Colonic mucosa (tissue), 4 donors: ENCODE results near the gene TBC1D16. TPM values are rescaled to one million over a fixed set of nuclear protein-coding genes. Genes with fewer than 3 reads are reported as not detected.

Experiments used
- DNase-seq: peaks from one replicate; pipeline ENCODE4 v3.0.0-alpha.2; 2020
- H3K27ac ChIP-seq: fragments of 200-600 bp; one replicate; pipeline ENCODE4 v1.8.0; 2021
- H3K27me3 ChIP-seq: fragments of 200-600 bp; one replicate; pipeline ENCODE4 v1.8.0; 2021
- H3K36me3 ChIP-seq: fragments of 200-600 bp; one replicate; pipeline ENCODE4 v1.8.0; 2021
- H3K4me1 ChIP-seq: fragments of 200-600 bp; one replicate; pipeline ENCODE4 v1.8.0; 2021; ENCODE audit warnings: mild to moderate bottlenecking
- H3K4me3 ChIP-seq: fragments of 200-600 bp; one replicate; pipeline ENCODE4 v1.8.0; 2021
- H3K9ac ChIP-seq, 2 donors: one replicate each; pipeline ENCODE4 v1.7.0; 2013; ENCODE audit warnings: control low read depth in 2 of 2, low read depth in 2 of 2, low read length in 2 of 2
- H3K9me3 ChIP-seq: fragments of 200-600 bp; one replicate; pipeline ENCODE4 v1.8.0; 2021
- CTCF ChIP-seq: fragments of 200-600 bp; IDR thresholded peaks from one replicate; pipeline ENCODE4 v1.8.0; 2022; ENCODE audit warnings: antibody characterized with exemption, mild to moderate bottlenecking
- intact Hi-C: fragments of 100-400 bp; cut with DNase I; formaldehyde crosslinking; loops from one replicate; pipeline ENCODE4 v1.14.1; 2022
- total RNA-seq, 2 donors: library from RNA; stranded (reverse); fragmentation: NEBNext Ultra II Directional in 1 of 2; extraction: Animal tissue kit (Norgen Biotek cat#: 25700) in 1 of 2; gene quantifications; one replicate each; pipeline ENCODE4 v1.2.1, GENCODE V29; 2021
- donor health status: healthy.
- donor health status: DM: no; HTN: no; CAD: no.
- donor health status: DM: no; HTN: no; CAD: no.

TBC1D16 gene
- total RNA-seq, 2 donors from 2014 or later: 14.4 to 19.8 TPM

- H3K27me3 ChIP-seq: no peaks in the 10 kb centered on the region
- H3K9me3 ChIP-seq: no peaks in the 10 kb centered on the region
- peak overlapping the region in 1 of 2 donors; percentile 26 for H3K9ac ChIP-seq
- intact Hi-C loops: no loop called here
- peaks cover 11% of the 10 kb centered on the region for H3K4me1 ChIP-seq
- no peak overlapping the region for H3K4me3 ChIP-seq
- no peak overlapping the region for H3K27ac ChIP-seq
- no peaks in the 10 kb centered on the region for H3K36me3 ChIP-seq
- DNase-seq: no peak
- TF ChIP-seq CTCF: no peak
Observed at GRCh38 chr17:80002690-80003490, 32.8 kb downstream of the TBC1D16 start.

- H3K27ac ChIP-seq: no peak overlapping the region
- no peaks in the 10 kb centered on the region for H3K27me3 ChIP-seq
- no peak for DNase-seq
- no peaks in the 10 kb centered on the region for H3K36me3 ChIP-seq
- TF ChIP-seq CTCF: no peak
- no peaks in the 10 kb centered on the region for H3K9me3 ChIP-seq
- intact Hi-C loops: no loop called here
- H3K9ac ChIP-seq: no peak overlapping the region
- H3K4me3 ChIP-seq: no peak overlapping the region
- peaks cover 11% of the 10 kb centered on the region for H3K4me1 ChIP-seq
Observed at GRCh38 chr17:80002070-80002641, 33.5 kb downstream of the TBC1D16 start.

GRCh38 chr17:80000981-80001775 lies 34.5 kb downstream of the TBC1D16 start:
- no peak overlapping the region for H3K4me3 ChIP-seq
- no peak overlapping the region for H3K27ac ChIP-seq
- no peak for DNase-seq
- no peak for TF ChIP-seq CTCF
- peaks cover 11% of the 10 kb centered on the region for H3K4me1 ChIP-seq
- no peaks in the 10 kb centered on the region for H3K9me3 ChIP-seq
- no peak overlapping the region for H3K9ac ChIP-seq
- no peaks in the 10 kb centered on the region for H3K36me3 ChIP-seq
- intact Hi-C loops: no loop called here
- H3K27me3 ChIP-seq: no peaks in the 10 kb centered on the region

GRCh38 chr17:80000136-80000535 lies 35.5 kb downstream of the TBC1D16 start:
- Histone ChIP-seq H3K4me1 (peaks cover 7% of the 10 kb centered on the region), H3K9me3 (no peaks in the 10 kb centered on the region), H3K27ac (no peak overlapping the region), H3K4me3 (no peak overlapping the region), H3K27me3 (no peaks in the 10 kb centered on the region), H3K36me3 (no peaks in the 10 kb centered on the region), H3K9ac (no peak overlapping the region)
- no peak for DNase-seq
- TF ChIP-seq CTCF: no peak
- intact Hi-C loops: no loop called here

- no peak for TF ChIP-seq CTCF
- Histone ChIP-seq H3K27me3 (no peaks in the 10 kb centered on the region), H3K4me3 (no peak overlapping the region), H3K9ac (no peak overlapping the region), H3K36me3 (no peaks in the 10 kb centered on the region), H3K9me3 (no peaks in the 10 kb centered on the region), H3K4me1 (peaks cover 19% of the 10 kb centered on the region), H3K27ac (no peak overlapping the region)
- intact Hi-C loops: no loop called here
- no peak for DNase-seq
Observed at GRCh38 chr17:79997011-79997660, 38.5 kb downstream of the TBC1D16 start.
